Heart right ventricle (tissue), 16 donors: Measurements from ENCODE around the gene CSNK2A2. TPM values are rescaled to one million over a fixed set of nuclear protein-coding genes. Genes with fewer than 3 reads are reported as not detected.

Source experiments
- ATAC-seq, 8 donors: fragments of 200-7000 bp; cut with Tn5 transposase; one replicate each; pipeline ENCODE4 v1.9.1; 2020; ENCODE audit warnings: mild to moderate bottlenecking in 8 of 8, moderate library complexity in 8 of 8, moderate number of reproducible peaks in 1 of 8
- DNase-seq, 2 donors: peaks; one replicate each; pipeline ENCODE4 v3.0.0-alpha.2; 2020
- H3K27ac ChIP-seq, 10 donors: fragments of 200-600 bp; sonication (generic) in 2 of 10; one replicate each; pipeline versions ENCODE4 v1.5.0 to v1.8.0; 2020 to 2022; ENCODE audit warnings: mild to moderate bottlenecking in 3 of 10
- H3K27me3 ChIP-seq, 7 donors: fragments of 200-600 bp; one replicate each; pipeline ENCODE4 v1.8.0; 2021 to 2022; ENCODE audit warnings: mild to moderate bottlenecking in 2 of 7
- H3K36me3 ChIP-seq, 9 donors: fragments of 200-600 bp; sonication (generic) in 1 of 9; one replicate each; pipeline versions ENCODE4 v1.5.0 to v1.8.0; 2020 to 2022; ENCODE audit warnings: mild to moderate bottlenecking in 2 of 9
- H3K4me1 ChIP-seq, 9 donors: fragments of 200-600 bp; sonication (generic) in 1 of 9; one replicate each; pipeline versions ENCODE4 v1.5.0 to v1.8.0; 2020 to 2022; ENCODE audit warnings: mild to moderate bottlenecking in 4 of 9
- H3K4me3 ChIP-seq, 10 donors: fragments of 200-600 bp; sonication (generic) in 2 of 10; one replicate each; pipeline versions ENCODE4 v1.5.0 to v1.8.0; 2020 to 2022; ENCODE audit warnings: mild to moderate bottlenecking in 7 of 10, moderate library complexity in 2 of 10
- H3K9me3 ChIP-seq, 11 donors: fragments of 200-600 bp in 10 of 11; sonication (generic) in 2 of 11; one replicate each; pipeline versions ENCODE4 v1.5.0 to v1.8.0; 2013 to 2022; ENCODE audit warnings: mild to moderate bottlenecking in 2 of 11, control low read depth in 1 of 11, moderate library complexity in 1 of 11
- WGBS, 2 donors: extraction: QIAGEN DNeasy Blood & Tissue Kit; methylation state at CpG; one replicate each; pipeline ENCODE4 v1.1.7; 2013; ENCODE audit warnings: inconsistent platforms in 1 of 2; 5-methylcytosine and 5-hydroxymethylcytosine counted together
- intact Hi-C, 10 donors: fragments of 100-400 bp; cut with DNase I; formaldehyde crosslinking; loops; one replicate each; pipeline versions ENCODE4 v1.11.1 to v1.14.2; 2022
- polyA plus RNA-seq, 2 donors: library from polyadenylated mRNA; stranded (reverse); fragments of 200-250 nt; gene quantifications; one replicate each; pipeline ENCODE4 v1.2.3, GENCODE V29; 2013
- total RNA-seq, 10 donors: library from RNA; stranded (reverse); fragmentation: NEBNext Ultra II Directional in 3 of 10; extraction: Animal tissue kit (Norgen Biotek cat#: 25700) in 3 of 10; gene quantifications; one replicate each; pipeline versions ENCODE4 v1.2.1 to v1.2.4, GENCODE V29; 2021 to 2023
- TF ChIP-seq, protein P1 (sequence below), 9 donors: fragments of 200-600 bp; sonication (generic) in 2 of 9; IDR thresholded peaks; one replicate each; pipeline versions ENCODE4 v1.5.0 to v1.8.0; 2021 to 2022; ENCODE audit warnings: antibody characterized with exemption in 9 of 9, mild to moderate bottlenecking in 5 of 9, moderate library complexity in 1 of 9
- donor health status: Arrhythmogenic right ventricular cardiomyopathy.
- donor health status: ischemic (EF 13 %, LVEDD 7.1; RV severe dilation, severe dysfunction).
- donor health status: healthy with polysubstance abuse.
- donor health status: DM: no; HTN: yes; CAD: no.
- donor health status: DM: no; HTN: no; CAD: no.
- donor health status: ischemic (EF 25% LVEDD 6.9; RV normal size, moderate dysfunction).
- donor health status: ischemic (EF 25% LVEDD 5.7; RV mildly dilated, moderate dysfunction).
- donor health status: healthy.
- donor health status: DM: yes; HTN: yes; CAD: no.
- donor health status: Ischemic cardiomyopathy.
- donor health status: ischemic (EF 35%, LVEDD 5.7; RV mildly dilated, moderate dysfunction).
- donor health status: nonischemic (EF 11% LVEDD 7.7; RV severe dilation, severe dysfunction).
- donor health status: DM: yes; HTN: yes; CAD: no.
- donor health status: PGD.
- donor health status: ischemic (EF 29% LVEDD 5.4; RV normal size, mild dysfunction).
- donor health status: nonischemic (EF 23%, LVEDD 6.1; RV moderate dilation, normal function).

The CSNK2A2 gene
- total and polyA plus RNA-seq, 12 donors, result 20.9 to 48.3 (median 35.2) TPM

DNA sequence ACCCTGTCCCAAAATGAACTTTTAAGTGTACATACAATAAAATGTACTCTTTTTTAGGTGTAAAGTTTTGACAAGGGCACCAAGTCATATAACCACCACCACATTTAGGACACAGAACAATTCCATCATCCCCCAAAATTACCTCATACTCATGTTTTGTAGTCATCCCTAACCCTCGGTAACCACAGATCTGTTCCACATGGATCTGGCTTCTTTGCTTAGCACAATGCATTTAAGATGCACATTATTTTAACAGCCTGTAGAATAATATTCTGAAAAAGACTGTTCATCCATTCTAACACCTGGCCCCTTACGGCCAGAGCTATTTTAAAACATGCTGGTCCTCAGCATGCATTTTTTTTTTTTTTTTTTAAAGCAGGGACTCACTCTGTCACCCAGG lies 43.6 kb downstream of the CSNK2A2 start:
- WGBS, 2 donors, result 86 to 88% methylated on average over 2 of the region's 2 CpGs
- H3K4me1 ChIP-seq, result no peaks in the 10 kb centered on the region
- ATAC-seq (no peak), DNase-seq (no peak)
- no peak overlapping the region for H3K27ac ChIP-seq
- H3K36me3 ChIP-seq, result peaks cover 0 to 31% (median 9%) of the 10 kb centered on the region in 9 donors
- no peaks in the 10 kb centered on the region for H3K9me3 ChIP-seq
- H3K4me3 ChIP-seq, result no peak overlapping the region
- H3K27me3 ChIP-seq, result no peaks in the 10 kb centered on the region
- intact Hi-C loops, result no loop called here
- TF ChIP-seq, protein P1, sequence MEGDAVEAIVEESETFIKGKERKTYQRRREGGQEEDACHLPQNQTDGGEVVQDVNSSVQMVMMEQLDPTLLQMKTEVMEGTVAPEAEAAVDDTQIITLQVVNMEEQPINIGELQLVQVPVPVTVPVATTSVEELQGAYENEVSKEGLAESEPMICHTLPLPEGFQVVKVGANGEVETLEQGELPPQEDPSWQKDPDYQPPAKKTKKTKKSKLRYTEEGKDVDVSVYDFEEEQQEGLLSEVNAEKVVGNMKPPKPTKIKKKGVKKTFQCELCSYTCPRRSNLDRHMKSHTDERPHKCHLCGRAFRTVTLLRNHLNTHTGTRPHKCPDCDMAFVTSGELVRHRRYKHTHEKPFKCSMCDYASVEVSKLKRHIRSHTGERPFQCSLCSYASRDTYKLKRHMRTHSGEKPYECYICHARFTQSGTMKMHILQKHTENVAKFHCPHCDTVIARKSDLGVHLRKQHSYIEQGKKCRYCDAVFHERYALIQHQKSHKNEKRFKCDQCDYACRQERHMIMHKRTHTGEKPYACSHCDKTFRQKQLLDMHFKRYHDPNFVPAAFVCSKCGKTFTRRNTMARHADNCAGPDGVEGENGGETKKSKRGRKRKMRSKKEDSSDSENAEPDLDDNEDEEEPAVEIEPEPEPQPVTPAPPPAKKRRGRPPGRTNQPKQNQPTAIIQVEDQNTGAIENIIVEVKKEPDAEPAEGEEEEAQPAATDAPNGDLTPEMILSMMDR (IDR thresholded peaks at IDR 0.05), result no peak

DNA sequence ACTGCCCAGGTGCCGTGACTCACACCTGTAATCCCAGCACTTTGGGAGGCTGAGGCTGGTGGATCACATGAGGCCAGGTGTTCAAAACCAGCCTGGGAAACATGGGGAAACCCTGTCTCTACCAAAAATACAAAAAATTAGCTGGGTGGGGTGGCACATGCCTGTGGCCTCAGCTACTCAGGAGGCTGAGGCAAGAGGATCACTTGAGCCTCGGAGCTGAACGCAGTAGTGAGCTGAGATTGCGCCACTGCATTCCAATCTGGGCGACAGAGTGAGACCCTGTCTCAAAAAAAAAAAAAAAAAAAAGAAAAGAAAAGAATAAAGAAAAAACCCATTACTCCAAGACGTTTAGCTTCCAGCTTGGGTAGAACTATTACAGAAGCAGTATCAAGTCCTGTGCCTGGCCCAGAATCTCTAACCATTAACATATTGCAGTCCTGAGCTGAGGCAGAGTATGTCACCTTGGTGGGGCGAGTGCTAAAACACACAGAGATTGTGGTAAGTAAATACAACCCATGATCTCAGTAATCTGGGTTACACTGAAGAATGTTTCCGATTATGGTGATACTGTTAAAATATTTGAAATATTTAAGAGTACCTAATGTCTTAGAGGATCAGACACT lies 45.5 kb downstream of the CSNK2A2 start:
- Histone ChIP-seq H3K9me3 (no peaks in the 10 kb centered on the region), H3K36me3 (peaks cover 0 to 11% (median 2%) of the 10 kb centered on the region in 9 donors), H3K4me3 (no peak overlapping the region), H3K27me3 (no peaks in the 10 kb centered on the region), H3K4me1 (no peaks in the 10 kb centered on the region), H3K27ac (no peak overlapping the region)
- WGBS, 2 donors, result 92 to 93% methylated on average over 8 of the region's 8 CpGs
- DNase-seq (no peak), ATAC-seq (no peak)
- intact Hi-C loops, result no loop called here
- TF ChIP-seq, protein P1 (IDR thresholded peaks at IDR 0.05), result no peak

DNA sequence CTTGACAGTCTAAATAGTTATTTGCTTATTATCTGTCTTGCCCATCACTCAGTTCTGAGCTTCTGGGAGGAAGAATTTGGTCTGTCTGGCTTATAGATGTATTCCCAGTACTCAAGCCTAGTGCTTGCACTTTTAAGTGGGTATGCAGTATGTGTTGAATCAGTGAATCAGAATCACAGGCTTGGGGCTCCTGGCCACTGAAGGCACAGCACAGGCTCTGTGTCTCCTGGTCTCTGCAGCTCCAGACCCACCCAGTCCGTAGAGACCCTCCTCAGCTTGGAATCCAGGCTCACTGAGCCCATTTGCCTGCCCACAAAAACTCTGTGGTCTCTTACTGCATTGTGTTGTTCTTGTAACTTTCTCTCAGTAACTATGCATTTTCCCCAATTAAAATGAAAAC lies 49.4 kb downstream of the CSNK2A2 start:
- TF ChIP-seq, protein P1 (IDR thresholded peaks at IDR 0.05), result no peak
- H3K27ac ChIP-seq, result no peak overlapping the region
- no peaks in the 10 kb centered on the region for H3K4me1 ChIP-seq
- intact Hi-C loops, result no loop called here
- H3K4me3 ChIP-seq, result no peak overlapping the region
- ATAC-seq (no peak), DNase-seq (no peak)
- no peaks in the 10 kb centered on the region for H3K9me3 ChIP-seq
- no peaks in the 10 kb centered on the region for H3K36me3 ChIP-seq
- H3K27me3 ChIP-seq, result no peaks in the 10 kb centered on the region
- 82 to 87% methylated on average over 1 of the region's 1 CpG for WGBS, 2 donors

DNA sequence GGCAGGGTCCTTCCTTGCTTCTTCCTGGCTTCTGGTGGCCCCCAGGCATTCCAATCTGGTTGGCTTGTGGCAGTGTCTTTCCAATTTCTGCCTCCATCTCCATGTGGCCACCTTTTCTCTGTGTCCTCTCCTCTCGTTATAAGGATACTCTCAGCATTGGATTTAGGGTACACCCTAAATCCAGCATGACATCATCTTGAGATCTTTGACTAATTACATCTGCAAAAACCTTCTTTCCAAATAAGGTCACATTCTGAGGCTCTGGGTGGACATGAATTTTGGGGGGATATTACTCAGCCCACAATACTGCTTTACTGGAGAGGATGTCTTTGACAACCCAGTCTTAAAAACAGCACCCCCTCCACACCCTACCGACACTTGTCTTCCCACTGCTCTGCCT lies 49.8 kb downstream of the CSNK2A2 start:
- intact Hi-C loops, result no loop called here
- H3K4me3 ChIP-seq, result no peak overlapping the region
- H3K36me3 ChIP-seq, result no peaks in the 10 kb centered on the region
- 92 to 94% methylated on average over 2 of the region's 2 CpGs for WGBS, 2 donors
- TF ChIP-seq, protein P1 (IDR thresholded peaks at IDR 0.05), result no peak
- H3K4me1 ChIP-seq, result no peaks in the 10 kb centered on the region
- no peak overlapping the region for H3K27ac ChIP-seq
- DNase-seq (no peak), ATAC-seq (no peak)
- no peaks in the 10 kb centered on the region for H3K27me3 ChIP-seq
- H3K9me3 ChIP-seq, result no peaks in the 10 kb centered on the region
